ENCODE measurements around the gene GFM1.

GFM1 gene

DNA sequence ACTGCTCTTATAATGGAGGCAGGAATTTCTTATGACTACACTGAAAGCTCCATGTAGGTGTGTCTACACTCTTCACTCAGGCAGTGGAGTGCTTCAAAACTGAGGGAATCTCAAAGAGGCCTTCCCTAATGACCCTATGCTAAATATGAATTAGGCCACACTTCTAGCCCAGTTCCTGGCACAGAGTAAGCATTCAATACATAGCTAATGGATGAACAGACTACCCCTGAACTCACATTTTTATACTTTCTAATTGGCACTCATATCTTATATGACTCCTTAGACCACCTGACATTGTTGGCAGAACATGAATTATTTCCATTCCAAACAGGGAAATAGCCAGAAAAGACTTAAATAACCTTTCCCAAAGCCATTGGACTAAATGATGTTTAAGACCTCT is 84.5 kb downstream of the GFM1 start:
- DNase-seq, result no peak

DNA sequence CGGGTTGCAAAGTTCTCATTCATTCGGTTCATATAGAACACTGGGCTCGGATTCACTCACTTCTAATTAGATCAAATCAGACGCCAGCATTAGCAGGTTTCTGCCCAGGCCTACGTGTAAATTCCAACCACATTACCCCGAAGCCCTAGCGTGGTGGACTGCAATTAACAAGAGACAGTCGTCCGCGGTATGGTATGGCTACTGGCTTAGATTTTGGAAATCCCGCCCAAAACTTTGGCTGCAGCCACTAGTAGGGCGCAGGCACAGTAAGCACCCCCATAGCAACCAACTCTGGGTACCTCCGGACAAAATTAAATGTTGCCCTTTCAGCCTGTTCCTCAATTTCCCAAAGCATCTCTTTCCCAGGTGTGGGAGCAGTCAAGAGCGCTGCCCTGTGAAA is 87.2 kb downstream of the GFM1 start:
- no peak for DNase-seq

DNA sequence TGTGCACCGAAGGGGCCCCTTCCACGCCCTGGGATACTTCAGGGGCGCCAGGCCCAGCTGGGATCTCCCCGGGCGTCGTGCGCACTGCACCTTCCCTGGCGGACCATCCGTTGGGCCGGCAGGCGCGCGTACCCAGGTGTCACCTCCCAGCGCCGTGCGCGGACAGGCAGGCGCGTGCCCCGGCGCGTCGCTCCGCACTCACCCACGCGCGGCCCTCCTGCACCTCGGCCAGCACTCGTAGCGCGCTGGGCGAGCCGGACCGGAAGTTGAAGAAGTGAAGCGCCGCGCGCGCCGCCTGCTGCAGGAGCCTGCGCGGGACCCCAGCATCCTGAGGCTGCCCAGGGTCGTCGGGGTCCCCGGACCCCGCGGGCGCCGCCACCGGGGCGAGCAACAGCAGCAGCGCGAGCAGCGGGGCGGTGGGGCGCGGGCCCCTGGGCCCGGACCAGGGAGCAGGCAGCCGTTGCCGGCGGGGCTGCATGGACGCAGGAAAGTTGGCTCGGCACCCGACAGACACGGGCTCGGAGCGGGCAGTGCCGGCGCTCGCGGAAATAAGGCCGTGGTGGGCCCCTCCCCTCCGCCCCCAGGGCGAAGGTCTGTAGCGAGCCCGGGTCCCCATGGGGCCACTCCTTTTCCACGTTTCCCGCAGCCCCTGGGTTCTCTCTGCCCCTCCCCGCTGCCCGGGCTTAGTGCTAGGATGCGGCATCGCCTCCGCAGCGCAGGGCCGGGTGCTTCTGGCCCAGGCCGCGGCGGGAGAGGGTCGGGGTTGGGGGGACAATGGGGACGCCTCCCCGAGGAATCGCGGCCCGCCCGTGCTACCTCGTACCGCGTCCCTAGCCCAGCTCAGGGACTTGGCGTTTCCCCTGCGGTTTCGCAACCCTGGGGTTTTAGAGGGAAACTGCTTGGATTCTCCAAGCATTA is 87.9 kb downstream of the GFM1 start, which contains the start of gene RARRES1:
RARRES1 (minus strand) TSS at position 520 of the 918 bp plus-strand sequence; CDS start at position 478, 42 bp downstream.
- peak; percentile 16 for DNase-seq

DNA sequence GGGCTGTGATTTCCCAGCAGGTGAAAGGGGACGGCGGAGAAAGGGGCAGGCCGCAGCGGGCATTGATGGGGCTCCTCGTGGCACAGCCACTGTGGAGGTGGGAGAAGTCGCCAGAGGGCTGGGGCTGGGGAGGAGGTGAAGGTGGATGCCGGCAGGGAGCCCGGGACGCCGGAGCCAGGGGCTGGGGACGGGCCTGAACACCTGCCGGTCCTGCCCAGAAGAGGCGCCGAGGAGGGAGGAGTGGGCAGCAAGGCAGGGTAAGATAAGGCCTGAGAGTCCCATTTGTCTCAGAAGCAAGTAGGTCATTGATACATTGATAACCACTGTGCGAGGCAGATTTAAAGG is 88.5 kb downstream of the GFM1 start:
- DNase-seq, result no peak

DNA sequence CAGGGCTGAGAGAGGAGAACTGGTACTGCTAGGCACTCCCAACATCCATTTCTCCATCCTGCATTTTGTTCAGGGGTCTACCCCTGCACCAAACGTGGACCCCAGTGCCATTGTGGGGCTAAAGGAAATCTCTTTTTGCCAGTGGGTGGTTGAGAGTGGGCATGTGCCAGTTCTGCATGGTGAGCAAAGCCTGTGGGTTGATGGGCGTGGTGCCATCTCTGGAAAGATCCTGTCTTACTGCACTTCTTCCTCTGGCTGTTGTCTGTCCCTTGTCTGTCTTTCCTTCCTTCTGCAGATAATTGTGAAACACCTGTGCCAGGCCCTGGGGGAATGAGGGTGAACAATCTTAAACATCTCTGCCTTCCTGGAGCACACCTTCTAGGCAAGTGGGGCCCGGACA is 89.3 kb downstream of the GFM1 start:
- DNase-seq, result no peak

DNA sequence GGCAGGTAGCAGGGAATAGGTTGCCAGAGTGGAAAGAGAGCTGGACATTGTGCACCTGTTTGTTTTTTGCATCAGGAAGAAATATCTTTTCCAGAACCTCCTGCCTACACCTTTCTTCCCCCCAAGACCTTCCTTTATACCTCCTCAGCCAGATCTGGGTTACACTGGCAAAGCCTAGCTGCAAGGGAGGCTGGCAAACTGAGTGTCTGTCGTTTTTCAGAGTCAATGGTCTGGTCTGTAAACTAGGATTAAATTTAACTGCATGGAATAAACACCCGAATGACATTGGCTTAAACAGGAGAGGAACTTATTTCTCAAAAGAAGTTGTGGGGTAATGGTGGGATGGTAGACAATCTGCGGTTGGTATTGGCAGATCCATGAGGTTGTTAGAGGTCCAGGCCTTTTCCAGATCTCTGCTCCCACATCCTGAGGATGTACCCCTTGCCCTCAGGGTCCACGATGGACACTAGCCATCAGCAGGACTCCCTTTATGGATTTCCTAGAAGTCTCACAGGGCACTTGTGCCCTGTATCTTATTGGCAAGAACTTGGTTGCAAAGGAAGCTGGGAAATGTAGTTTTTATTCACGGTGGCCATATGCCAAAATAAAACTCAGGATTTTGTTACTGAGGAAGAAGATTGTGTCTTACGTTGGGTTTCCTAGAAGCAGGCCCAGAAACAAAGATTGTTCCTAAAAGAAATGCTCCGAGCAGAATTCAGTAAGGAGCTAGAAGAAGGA is 91.1 kb downstream of the GFM1 start:
- DNase-seq, result no peak

DNA sequence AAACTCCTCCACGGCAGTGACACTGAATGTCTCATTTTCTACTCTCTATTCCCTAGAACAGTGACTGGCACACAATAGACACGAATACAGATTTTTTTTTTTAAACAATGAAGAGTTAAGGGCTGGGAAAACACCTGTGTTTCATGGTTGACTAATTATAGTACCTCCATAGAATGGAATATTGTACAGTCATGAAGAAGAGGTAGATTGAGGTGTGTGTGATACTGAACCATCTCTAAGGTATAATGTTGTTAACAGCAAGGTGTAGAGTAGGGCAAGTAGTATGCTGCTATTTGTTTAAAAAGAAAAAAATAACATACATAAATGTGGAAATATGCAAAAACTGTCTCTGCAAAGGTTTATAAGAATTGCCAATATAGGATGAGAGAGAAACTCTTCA is 93.1 kb downstream of the GFM1 start:
- no peak for DNase-seq

DNA sequence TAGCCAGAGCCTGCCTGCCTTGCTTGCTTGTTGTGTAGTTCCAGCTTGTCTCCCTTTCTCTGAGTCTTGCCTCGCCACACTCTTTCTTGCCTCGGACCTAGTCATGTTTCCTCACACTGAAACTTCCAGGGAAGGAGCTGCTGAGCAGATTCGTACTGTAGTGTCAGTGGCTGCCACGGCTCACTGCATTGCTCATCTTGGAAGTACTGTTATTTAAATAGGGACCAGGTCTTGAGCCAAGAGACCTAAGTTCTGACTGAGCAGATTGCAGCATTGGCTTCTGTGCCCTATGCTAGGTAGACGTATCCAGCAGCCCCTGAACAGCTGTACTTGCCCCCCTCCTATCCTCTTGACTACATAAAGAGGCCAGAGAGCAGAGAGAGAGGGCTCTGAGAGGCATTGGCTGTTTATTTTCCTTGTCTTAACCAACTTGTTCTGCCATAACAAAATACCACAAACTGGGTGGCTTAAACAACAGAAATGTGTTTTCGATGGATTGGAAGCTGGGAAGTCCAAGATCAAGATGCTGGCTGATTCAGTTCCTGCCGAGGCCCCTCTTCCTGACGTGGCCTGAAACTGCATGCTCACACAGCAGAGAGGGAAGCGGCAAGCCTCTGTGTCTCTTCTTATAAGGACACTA is 93.8 kb downstream of the GFM1 start:
- no peak for DNase-seq

DNA sequence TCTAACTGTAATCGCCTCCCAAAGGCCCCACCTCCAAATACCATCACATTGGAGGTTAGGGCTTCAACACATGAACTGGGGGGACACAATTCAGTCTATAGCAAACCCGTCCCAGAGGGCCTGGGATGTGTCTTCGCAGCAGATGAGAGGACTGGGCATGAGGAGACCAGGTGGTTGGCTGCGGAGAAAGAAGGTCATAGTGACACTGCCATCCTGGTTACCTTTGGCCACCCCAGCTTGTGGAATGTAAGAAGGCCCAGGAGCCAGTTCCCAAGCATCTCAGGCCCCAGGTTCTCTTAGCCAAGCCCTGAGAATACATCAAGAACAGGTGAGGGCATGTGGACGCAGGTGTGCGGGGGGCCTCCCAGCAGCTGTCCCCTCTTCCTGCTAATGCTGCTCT is 94.3 kb downstream of the GFM1 start:
- no peak for DNase-seq

DNA sequence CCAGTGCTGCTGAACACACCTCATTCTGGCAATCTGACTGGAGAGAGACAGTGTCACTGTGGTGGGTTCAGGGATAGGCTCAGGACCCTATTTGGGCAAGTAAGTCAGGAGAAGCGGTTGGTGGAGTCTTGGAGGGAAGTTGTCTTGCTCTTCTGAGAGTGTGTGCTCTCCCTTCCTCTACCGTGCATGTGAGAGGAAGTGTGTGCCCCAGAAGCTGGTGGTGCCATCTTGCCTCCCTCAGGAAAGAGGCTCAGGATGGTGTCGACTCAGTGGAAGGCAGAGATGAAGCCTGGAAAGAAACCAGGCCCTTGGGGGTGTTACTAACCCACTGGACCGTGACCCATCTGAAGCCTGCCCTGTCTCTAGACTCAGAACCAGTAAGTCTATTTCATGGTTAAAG is 94.8 kb downstream of the GFM1 start:
- no peak for DNase-seq

DNA sequence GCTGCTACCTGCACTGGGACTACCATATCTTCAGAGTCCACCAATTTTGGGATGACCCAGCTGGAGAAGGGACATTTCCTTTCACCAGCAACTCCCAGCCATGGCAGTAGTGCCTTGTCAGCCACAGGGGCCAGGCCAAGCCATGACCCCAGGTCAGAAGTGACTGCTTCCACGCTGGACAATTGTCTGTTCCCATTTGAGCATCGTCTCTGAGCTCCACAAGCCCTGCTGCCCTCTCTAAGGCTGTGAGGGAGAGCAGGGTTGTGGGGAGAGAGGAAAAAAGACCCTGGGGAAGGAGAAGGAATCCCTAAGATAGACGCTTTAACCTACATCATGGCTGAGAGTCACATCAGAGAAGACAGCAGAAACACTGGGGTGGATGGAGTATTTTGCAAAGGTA is 95.3 kb downstream of the GFM1 start:
- DNase-seq, result no peak

Data from CD4-positive, alpha-beta T cell treated with Interleukin-21 for 1 hour (primary cell).